Activated naive CD8-positive, alpha-beta T cell treated with anti-CD3 and anti-CD28 coated beads, Interleukin-2, amount 50 U/mL, for 24 hours (primary cell): ENCODE results near the gene NRAP.

Experiments
- ATAC-seq: fragments of 150-1000 bp; cut with Tn5 transposase; one replicate; pipeline ENCODE4 v1.10.0; 2021
- DNase-seq: peaks from one replicate; pipeline ENCODE4 v3.0.0; 2021
- H3K27ac Mint-ChIP-seq: one replicate; pipeline ENCODE4 v1.8.0; 2021; ENCODE audit warnings: mild to moderate bottlenecking, mixed read lengths
- H3K27me3 Mint-ChIP-seq: one replicate; pipeline ENCODE4 v1.8.0; 2021; ENCODE audit warnings: mixed read lengths
- H3K36me3 Mint-ChIP-seq: one replicate; pipeline ENCODE4 v1.8.0; 2021; ENCODE audit warnings: low read depth, mixed read lengths
- H3K4me1 Mint-ChIP-seq: one replicate; pipeline ENCODE4 v1.8.0; 2021; ENCODE audit warnings: mixed read lengths
- H3K4me3 Mint-ChIP-seq: one replicate; pipeline ENCODE4 v1.8.0; 2021; ENCODE audit warnings: mild to moderate bottlenecking, moderate library complexity, mixed read lengths
- H3K9me3 Mint-ChIP-seq: one replicate; pipeline ENCODE4 v1.8.0; 2021; ENCODE audit warnings: mixed read lengths

NRAP gene

DNA sequence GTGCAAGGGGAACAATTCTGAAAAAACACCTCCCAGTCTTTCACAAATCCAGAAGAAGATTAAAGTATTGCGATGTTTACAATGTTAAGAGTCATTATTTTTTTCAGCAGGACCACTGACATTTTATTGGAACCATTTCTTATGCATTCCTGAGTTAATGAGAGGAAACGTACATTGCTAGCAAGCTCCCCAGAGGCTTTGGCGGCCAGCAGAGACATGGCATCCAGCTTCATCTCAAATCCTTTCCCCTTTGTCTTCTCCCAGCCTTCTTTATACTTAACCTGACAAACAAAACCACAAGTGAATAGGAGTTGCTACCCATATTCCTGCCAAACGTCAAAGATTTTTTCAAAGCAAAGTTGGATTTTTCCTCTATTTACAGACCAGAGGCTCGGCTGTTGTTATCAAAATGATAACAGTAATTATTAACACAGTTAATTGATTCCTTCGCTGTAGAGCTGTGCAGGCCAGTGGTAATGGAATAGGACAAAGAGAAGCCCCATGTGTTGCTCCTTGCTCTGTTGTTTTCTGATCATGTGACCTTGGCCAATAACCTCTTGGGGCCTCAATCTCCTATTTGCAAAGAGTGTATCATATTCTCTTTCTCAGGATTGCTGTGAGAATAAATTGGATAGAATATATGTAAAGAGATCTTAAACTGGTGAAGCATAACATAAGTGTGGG, 32.0 kb downstream of the NRAP start:
- no peaks in the 10 kb centered on the region for H3K4me1 Mint-ChIP-seq
- no peak for DNase-seq
- no peaks in the 10 kb centered on the region for H3K9me3 Mint-ChIP-seq
- peaks cover 8% of the 10 kb centered on the region for H3K27me3 Mint-ChIP-seq
- ATAC-seq = no peak
- H3K27ac Mint-ChIP-seq = no peak overlapping the region
- H3K36me3 Mint-ChIP-seq = no peaks in the 10 kb centered on the region
- no peak overlapping the region for H3K4me3 Mint-ChIP-seq

DNA sequence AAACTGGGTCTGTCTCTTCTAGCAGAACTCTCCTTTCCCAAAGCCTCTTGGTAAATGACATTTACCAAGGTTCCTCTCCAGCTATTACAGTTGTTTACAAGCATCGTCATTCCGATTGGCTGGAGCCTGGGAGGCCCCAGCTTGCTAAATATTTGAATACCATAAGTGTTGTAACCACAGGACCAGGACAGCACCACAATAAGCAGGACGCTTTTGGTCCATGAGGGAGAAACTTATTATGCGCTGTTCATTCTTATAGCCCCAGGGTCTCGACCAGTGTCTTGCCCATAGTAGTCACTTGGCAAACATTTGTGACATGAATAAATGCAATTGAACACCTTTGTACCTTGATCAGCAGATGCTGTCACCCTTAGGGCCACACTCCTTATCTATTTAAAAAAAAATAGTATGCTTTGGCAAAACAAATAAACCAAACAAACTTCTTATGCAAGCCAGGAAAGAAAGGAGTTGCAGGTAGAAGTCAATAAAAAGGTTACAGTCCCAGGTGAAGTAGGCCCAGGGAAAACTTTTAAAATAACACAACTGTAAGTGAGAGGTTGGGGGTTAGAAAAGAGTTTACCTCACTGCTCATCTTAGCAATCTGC, 32.8 kb downstream of the NRAP start:
- ATAC-seq (no peak), DNase-seq (no peak)
- Mint-ChIP-seq H3K27me3 (peaks cover 6% of the 10 kb centered on the region), H3K36me3 (no peaks in the 10 kb centered on the region), H3K4me1 (no peaks in the 10 kb centered on the region), H3K9me3 (no peaks in the 10 kb centered on the region), H3K27ac (no peak overlapping the region), H3K4me3 (no peak overlapping the region)

DNA sequence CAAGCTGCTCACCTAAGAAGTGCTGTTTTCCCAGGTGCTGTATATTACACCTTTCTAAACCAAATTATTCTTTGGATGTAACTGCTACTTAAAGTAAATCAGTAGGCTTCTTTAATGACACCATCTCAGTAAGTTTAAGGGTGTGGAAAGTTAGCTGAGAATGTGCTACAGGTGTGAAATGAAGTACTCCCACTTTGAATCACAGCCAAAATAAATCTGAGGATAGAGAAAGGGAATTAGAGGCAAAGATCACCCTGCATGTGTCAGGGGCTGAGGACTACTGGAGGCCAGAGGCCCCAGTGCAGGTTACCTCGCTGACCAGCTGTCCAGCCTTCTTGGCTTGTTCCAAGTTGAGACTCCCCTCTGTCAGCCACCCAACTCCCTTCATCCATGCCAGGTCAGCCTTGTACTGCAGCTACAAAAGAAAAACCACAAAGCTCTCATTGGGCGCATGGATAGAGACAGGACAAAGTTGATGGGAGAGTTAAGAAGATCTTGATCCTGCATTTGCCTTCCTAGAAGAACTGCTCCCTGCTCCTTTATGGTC, 35.2 kb downstream of the NRAP start:
- Mint-ChIP-seq H3K9me3 (no peaks in the 10 kb centered on the region), H3K4me1 (no peaks in the 10 kb centered on the region), H3K4me3 (no peak overlapping the region), H3K27ac (no peak overlapping the region), H3K36me3 (no peaks in the 10 kb centered on the region), H3K27me3 (peaks cover 7% of the 10 kb centered on the region)
- no peak for DNase-seq
- ATAC-seq = no peak

DNA sequence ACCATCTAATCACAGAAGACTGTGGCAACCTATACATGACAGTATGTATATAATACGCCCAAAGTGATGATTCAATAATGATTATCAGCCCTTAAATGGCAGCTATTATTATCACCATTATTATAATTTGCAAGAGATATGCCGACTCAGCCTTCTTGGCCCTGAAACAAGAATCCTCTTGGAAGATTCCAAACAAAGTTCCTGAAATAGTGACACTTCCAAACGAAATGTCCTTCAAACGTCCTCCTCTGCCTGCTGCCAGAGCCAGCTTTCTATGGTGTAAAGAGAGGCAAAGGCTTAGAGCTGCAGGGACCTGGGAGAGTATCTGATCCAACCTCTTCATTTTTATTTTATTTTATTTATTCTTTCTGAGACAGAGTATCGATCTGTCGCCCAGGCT, 36.0 kb downstream of the NRAP start:
- H3K4me1 Mint-ChIP-seq = no peaks in the 10 kb centered on the region
- H3K36me3 Mint-ChIP-seq = no peaks in the 10 kb centered on the region
- H3K4me3 Mint-ChIP-seq = no peak overlapping the region
- no peak overlapping the region for H3K27ac Mint-ChIP-seq
- no peak for DNase-seq
- no peak for ATAC-seq
- peaks cover 7% of the 10 kb centered on the region for H3K27me3 Mint-ChIP-seq
- no peaks in the 10 kb centered on the region for H3K9me3 Mint-ChIP-seq

DNA sequence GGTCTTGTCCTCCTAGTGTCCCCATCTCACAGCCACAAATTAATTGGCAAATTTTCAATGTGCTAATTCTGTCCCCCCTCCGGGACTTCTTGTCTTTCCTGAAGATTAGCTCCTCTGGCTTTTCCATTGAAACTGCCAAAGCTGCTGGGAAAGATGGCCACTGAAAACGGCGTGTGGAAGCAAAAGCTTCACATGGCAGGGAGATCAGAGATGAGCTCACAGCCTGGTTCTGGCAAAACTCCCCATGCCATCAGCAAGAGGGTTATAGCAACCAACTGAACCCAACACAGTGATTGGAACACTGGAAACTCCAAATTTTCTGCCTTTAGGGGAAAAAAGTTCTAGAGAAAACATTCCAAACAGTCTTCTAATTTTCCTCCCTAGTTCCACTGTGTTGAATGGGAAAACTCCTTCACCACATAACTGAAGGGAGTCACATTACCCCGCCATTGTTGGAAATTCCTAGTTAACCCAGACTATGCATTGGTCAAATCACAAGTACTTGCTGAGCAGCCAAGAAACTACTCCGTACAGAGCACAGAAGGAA, 37.0 kb downstream of the NRAP start:
- H3K4me1 Mint-ChIP-seq = no peaks in the 10 kb centered on the region
- H3K9me3 Mint-ChIP-seq = no peaks in the 10 kb centered on the region
- DNase-seq = no peak
- no peak for ATAC-seq
- H3K27ac Mint-ChIP-seq = no peak overlapping the region
- no peaks in the 10 kb centered on the region for H3K36me3 Mint-ChIP-seq
- H3K4me3 Mint-ChIP-seq = no peak overlapping the region
- peaks cover 7% of the 10 kb centered on the region for H3K27me3 Mint-ChIP-seq

DNA sequence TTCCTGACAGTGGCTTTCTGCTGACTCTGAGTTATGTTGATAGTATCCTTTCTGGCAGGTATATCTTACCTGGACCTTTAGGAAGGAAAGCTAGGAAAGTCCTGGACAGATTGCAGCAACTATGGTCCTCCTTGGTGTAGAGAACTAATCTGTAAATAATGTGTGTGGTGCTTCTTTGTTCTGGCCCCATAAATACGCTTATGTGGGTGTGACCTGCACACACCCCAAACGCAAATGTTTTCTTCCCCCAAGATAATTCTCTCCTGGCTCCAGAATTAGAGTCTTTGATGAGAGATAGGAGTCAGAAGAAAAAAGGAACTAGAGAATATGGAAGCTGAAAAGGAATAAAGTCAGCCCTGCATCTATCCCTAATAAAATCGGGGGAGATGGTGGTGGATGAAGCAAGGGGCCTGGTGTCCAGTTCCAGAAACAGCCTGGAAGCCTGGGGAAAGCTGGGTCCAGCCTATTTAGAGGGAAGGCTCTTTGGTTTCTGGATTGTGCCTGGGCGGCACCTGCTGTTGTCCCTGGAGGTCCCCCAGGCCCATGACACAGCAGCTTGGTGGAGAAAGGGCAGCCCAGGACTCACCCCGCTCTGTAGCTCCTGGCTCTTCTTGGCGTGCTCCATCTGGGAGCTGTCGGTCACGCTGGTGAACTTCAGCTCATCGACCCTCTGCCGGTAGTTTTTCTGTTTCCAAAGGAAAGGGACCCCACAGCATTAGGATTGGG, 38.2 kb downstream of the NRAP start:
- H3K9me3 Mint-ChIP-seq = no peaks in the 10 kb centered on the region
- H3K4me3 Mint-ChIP-seq = no peak overlapping the region

DNA sequence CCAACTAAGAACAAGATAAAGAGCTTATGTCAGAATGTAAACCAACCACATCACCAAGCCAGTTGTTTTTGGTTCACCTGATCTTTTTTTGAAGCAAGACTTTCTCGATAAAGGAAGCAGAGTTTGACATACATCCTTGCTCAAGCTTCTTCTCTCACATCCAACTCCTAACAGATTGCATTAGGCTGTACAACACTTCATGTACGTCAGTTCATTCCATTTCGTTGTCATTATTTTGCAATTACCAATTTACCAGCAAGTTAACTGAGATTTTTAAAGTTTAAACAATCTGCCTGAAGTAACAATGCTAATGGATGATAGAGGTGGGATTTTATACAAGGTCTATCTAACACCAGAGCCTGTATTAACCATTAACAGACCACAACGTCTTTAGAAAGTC, 41.0 kb downstream of the NRAP start:
- H3K4me1 Mint-ChIP-seq = no peaks in the 10 kb centered on the region
- no peaks in the 10 kb centered on the region for H3K36me3 Mint-ChIP-seq
- peaks cover 18% of the 10 kb centered on the region for H3K27me3 Mint-ChIP-seq
- ATAC-seq (no peak), DNase-seq (no peak)
- H3K4me3 Mint-ChIP-seq = no peak overlapping the region
- H3K27ac Mint-ChIP-seq = no peak overlapping the region
- H3K9me3 Mint-ChIP-seq = no peaks in the 10 kb centered on the region

More for the DNA sequence above, 38.2 kb downstream of the NRAP start:
- no peak overlapping the region for H3K27ac Mint-ChIP-seq
- no peaks in the 10 kb centered on the region for H3K4me1 Mint-ChIP-seq
- H3K27me3 Mint-ChIP-seq = peaks cover 7% of the 10 kb centered on the region
- ATAC-seq (no peak), DNase-seq (no peak)
- no peaks in the 10 kb centered on the region for H3K36me3 Mint-ChIP-seq

DNA sequence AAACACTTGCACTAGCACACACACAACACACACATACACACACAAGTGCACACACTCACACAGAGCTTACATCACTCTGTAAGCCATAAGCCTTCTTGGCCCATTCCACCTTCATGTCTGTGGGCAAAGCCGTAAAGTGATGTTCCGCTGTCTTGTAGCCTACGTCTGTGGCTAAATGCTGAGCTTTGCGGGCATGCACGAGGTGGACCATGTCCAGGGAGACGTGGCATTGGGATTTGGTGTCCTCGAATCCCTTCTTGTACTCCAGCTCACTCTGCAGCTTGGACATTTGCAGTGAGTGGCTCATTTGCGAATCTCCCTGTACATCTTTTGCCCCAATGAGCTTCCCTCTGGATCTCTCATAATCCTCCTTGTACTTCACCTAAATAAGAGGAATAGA, 42.0 kb downstream of the NRAP start:
- DNase-seq (no peak), ATAC-seq (no peak)
- Mint-ChIP-seq H3K27me3 (peaks cover 28% of the 10 kb centered on the region), H3K4me1 (no peaks in the 10 kb centered on the region), H3K4me3 (no peak overlapping the region), H3K36me3 (no peaks in the 10 kb centered on the region), H3K27ac (no peak overlapping the region), H3K9me3 (no peaks in the 10 kb centered on the region)

DNA sequence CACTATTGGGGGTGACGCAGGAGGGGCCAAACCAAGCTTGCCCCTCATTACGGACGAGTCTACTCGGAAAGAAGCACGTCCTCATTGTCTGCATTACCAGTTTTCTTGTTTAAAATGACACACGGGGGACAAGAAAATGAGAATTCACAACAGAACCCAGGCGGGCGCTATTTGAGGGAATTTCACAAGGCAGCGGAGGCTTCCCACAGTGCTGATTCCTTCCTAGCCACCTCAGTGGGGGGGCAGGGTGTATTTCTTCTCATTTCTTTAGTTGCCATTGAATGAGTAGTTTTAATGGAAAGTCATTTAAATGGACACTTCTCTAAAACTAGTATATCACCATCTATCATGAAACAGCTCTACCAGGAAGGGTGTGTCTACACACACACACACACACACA, 42.9 kb downstream of the NRAP start:
- Mint-ChIP-seq H3K27me3 (peaks cover 34% of the 10 kb centered on the region), H3K9me3 (no peaks in the 10 kb centered on the region), H3K4me3 (no peak overlapping the region), H3K4me1 (no peaks in the 10 kb centered on the region), H3K27ac (no peak overlapping the region), H3K36me3 (no peaks in the 10 kb centered on the region)
- ATAC-seq (no peak), DNase-seq (no peak)

DNA sequence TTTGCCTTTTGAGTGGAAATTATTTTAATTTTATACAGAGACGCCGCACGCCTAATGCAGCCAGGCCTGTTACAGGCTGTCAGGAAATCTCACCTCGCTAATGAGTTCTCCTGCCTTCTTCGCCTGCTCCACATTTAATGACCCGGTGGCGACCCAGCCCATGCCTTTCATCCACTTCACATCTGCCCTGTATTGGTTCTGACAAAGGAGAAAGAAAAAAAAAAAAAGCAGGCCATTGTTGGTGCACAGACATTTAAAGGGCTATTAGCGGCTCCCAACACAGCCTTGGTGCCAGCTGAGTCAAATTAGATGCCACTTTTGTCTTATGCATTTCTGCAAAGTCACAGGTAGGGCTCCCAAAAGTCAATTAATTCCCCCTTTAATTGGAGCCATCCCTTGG, 43.3 kb downstream of the NRAP start:
- DNase-seq (no peak), ATAC-seq (no peak)
- H3K36me3 Mint-ChIP-seq = no peaks in the 10 kb centered on the region
- no peak overlapping the region for H3K27ac Mint-ChIP-seq
- no peaks in the 10 kb centered on the region for H3K4me1 Mint-ChIP-seq
- H3K9me3 Mint-ChIP-seq = no peaks in the 10 kb centered on the region
- no peak overlapping the region for H3K4me3 Mint-ChIP-seq
- H3K27me3 Mint-ChIP-seq = peaks cover 38% of the 10 kb centered on the region

DNA sequence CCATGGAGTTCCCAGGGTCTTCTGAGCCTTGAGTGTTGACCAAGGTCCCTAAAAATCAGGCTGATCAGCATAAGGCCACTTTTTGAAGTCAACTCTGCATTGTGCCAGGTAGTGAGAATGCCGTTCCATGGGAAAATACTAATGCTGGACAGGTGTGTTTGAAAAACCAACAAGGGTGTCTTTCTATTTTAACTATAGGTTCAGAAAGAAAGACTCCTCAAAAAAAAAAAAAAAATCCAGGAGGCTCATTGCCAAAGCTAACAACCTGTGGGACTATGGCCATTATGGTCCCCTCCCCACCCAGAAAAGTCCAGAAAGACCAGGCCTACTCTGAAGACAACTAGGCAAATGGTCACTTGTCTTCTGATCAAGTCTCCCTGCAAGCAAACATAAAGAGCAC, 44.4 kb downstream of the NRAP start:
- no peaks in the 10 kb centered on the region for H3K36me3 Mint-ChIP-seq
- H3K4me3 Mint-ChIP-seq = no peak overlapping the region
- ATAC-seq = no peak
- no peaks in the 10 kb centered on the region for H3K4me1 Mint-ChIP-seq
- peaks cover 38% of the 10 kb centered on the region for H3K27me3 Mint-ChIP-seq
- DNase-seq = no peak
- H3K9me3 Mint-ChIP-seq = no peaks in the 10 kb centered on the region
- H3K27ac Mint-ChIP-seq = no peak overlapping the region

DNA sequence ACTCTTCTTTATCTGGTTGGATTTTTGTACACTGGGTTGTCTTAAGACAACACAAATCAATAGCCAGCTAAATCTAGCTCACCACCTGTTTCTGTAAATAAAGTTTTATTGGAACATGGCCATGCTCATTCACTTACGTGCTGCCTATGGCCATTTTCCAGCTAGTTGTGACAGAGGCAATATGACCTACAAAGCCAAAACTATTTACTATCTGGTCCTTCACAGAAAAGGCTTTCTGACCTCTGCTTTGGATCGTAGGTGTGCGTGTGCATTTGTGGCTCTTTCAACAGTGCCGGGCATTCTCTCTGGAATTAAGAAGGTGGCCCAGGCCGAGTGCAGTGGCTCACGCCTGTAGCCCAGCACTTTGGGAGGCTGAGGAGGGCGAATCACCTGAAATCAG, 45.5 kb downstream of the NRAP start:
- ATAC-seq (no peak), DNase-seq (no peak)
- Mint-ChIP-seq H3K27ac (no peak overlapping the region), H3K36me3 (no peaks in the 10 kb centered on the region), H3K9me3 (no peaks in the 10 kb centered on the region), H3K27me3 (peaks cover 39% of the 10 kb centered on the region), H3K4me3 (no peak overlapping the region), H3K4me1 (no peaks in the 10 kb centered on the region)

DNA sequence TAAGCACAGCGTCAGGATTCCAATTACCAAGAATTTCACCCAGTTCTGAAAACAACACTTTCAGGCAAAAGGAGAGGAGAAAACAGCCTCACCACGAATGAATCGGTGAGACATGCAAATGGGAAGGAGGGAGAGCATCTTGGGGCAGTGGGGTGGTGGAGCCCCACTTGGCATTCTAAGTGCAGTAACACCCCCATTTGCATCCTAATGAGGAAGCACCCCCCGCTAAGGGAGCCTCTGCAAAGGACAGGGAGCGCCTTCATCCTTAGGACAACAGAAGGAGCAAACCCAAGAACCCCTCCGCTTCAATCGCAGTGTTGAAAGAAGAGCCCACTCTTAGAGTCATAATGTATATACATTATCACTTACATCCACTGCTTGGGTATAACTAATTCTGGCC, 46.8 kb downstream of the NRAP start:
- H3K4me1 Mint-ChIP-seq = no peaks in the 10 kb centered on the region
- no peaks in the 10 kb centered on the region for H3K36me3 Mint-ChIP-seq

DNA sequence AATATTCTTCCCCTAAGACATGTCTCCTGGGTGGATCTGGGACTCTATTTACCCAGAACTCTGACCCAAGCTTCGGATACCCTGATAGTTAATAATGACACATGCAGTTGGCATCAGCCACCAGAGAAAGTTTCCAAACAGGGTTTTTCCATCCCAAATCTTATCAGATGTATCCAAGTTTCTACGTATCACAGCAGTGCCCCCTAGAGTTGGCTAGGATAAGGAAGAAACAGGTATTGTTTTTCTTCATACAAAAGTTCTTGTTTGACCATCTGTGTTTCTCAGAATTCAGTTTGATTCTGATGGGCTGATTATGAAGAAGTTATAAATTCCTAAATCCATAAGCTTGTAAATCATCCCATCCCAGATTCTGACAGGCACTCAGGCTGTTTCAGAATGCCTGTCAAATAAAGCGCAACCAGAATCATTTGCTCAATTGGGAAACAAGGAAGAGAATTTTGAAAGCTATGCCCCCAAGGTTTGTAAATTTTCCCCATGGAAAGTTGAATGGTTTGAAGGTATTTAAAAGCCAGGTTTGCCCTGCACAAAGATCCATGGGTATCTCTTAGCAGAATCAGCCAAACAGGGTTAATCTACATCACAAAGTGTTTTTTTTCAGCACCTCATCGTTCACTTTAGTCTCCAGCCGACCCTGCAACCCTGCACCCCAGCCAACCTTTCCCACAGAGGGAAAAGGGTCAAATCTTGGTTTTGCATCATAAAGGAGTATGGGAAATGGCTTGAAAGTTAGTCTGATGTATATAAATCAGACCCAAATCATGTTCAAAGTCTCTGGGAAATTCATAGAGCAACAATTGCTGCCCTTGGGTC, 47.4 kb downstream of the NRAP start:
- Mint-ChIP-seq H3K4me1 (no peaks in the 10 kb centered on the region), H3K27me3 (peaks cover 46% of the 10 kb centered on the region), H3K36me3 (no peaks in the 10 kb centered on the region), H3K27ac (no peak overlapping the region), H3K9me3 (no peaks in the 10 kb centered on the region), H3K4me3 (no peak overlapping the region)
- DNase-seq = no peak
- ATAC-seq = no peak

More for the DNA sequence above, 46.8 kb downstream of the NRAP start:
- H3K27me3 Mint-ChIP-seq = peaks cover 46% of the 10 kb centered on the region
- no peak overlapping the region for H3K4me3 Mint-ChIP-seq
- DNase-seq (no peak), ATAC-seq (no peak)
- H3K27ac Mint-ChIP-seq = no peak overlapping the region
- no peaks in the 10 kb centered on the region for H3K9me3 Mint-ChIP-seq
